GM12891 (cell line): ENCODE results near the gene KLHL11.

Source experiments
- POLR2A ChIP-seq: IDR thresholded peaks from 2 replicates; pipeline ENCODE4 v1.6.1; 2011; ENCODE audit warnings: low read depth, low read length, control low read depth
- POLR2AphosphoS5 ChIP-seq: IDR thresholded peaks from 2 replicates; pipeline ENCODE4 v1.6.1; 2011; ENCODE audit warnings: low read depth, low read length, control low read depth

- TF ChIP-seq POLR2AphosphoS5 (no peak), POLR2A (no peak)
Measured at GRCh38 chr17:41822216-41823140, 42.7 kb downstream of the KLHL11 start.
